NCI-H2107 (cell line): ENCODE measurements around the gene TENT5A.
"Not testable (repeated sequence)": the region's sequence is repeated elsewhere in the genome, so short reads cannot be mapped to it uniquely, and the experiment has no call there.

Experiments used
- DNase-seq: peaks from one replicate; lab custom pipeline; 2025; lab: John Stamatoyannopoulos, UW

Gene TENT5A

DNA sequence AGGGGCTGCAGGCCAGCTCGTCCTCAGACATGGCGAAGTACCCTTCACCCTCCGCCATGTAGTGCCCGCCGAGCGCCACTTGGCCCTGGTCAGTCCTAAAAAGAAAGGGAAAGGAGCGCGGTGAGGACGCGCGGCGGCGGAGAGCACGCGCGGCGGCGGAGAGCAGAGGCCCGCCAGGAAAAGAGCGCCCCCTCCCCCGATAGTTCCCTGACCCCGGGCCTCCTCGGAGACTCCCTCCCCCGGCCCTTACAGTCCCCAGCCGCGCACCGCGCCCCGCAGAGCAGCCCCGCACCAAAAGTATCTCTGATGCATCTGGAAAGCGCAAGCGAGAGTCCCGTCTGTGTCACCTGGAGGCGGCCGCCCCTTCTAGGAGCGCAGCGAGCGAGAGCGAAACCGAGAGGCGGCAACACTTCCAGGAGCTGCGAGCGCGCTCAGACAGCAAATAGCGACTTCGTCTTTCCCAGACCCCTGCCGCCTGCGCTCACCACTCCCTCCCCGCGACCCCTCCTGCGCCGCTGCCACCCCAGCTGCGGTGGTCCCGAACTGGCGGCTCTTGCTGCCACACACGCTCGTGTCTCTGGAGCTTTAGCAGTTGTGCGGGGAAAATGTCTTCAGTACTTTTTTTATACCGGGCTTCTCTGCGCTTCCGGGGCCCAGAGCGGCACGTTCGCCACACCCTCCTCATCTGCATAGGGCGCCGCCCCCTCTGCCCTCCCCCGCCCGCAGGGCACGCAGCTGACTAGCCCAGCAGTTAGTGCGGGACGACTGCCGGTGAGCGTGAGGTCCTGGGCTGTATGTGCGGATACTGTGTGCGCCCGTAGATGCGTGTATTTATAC, at the start of gene TENT5A:
TENT5A (minus strand) TSS at position 598 of the 837 bp plus-strand sequence; CDS start at position 58, 540 bp downstream.
- peak; percentile 9 for DNase-seq

DNA sequence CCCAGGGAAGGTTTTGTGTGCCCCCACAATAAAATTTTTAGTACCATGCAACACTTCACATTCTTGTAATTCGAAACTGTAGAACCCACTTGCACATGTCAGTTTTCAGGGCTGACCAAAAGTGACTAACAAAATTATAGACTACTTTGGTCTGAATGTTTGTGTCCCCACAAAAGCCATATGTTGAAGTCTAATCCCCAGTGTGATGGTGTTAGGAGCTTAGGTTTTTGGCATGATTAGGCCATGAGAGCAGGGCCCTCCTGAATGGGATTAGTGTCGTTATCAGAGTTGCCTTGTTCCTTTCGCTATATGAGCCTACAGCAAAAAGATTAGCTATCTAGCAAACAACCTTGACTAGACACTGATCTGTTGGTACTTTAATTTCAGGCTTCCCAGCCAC, 49.0 kb upstream of the TENT5A start:
- DNase-seq, result no peak

DNA sequence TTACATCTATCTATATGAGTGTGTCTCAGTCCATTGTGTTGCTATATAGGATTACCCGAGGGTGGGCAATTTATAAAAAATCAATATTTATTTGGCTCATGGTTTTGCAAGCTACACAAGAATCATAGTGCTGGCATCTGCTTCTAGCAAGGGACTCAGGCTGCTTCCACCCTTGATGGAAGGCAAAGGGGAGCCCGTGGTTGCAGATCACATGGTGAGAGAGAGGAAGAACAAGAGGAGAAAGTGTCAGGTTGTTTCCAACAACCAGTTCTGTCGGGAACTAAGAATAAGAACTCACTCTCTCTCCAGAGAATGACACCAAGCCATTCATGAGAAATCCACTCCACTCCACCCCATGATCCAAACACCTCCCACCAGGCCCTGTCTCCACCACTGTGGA, 48.2 kb upstream of the TENT5A start:
- no peak for DNase-seq

DNA sequence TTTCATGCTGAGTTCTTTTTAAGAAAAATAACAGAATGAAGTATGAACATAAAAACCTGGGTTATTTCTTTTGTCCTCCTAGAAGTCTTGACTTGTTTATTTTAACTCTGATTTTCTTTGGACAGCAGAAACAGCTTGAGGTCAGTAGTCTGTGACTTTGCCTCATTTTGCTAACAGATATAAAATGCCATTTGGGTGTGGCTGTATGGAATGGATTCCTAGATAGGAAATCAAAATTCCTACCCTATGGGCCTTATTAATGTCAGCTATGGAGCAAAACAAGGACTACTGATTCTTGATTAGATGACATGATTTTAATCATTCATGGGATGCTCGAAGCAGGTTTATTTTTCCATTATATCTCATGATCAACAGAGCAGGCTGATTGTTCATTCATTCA, 46.8 kb upstream of the TENT5A start:
- DNase-seq, result no peak

DNA sequence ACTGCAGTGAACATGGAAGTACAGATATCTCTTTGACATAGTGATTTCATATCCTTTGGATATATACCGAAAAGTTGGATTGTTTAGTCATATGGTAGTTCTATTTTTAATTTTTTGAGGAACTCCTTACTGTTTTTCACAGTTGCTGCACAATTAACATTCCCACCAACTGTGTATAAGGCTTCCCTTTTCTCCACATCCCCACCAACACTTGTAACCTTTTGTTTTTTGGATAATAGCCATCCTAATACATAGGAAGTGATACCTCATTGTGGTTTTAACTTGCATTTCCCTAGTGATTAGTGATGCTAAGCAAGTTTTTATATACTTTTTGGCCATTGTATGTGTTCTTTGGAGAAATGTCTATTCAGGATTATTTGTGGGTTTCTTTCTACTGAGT, 45.1 kb upstream of the TENT5A start:
- no peak for DNase-seq

DNA sequence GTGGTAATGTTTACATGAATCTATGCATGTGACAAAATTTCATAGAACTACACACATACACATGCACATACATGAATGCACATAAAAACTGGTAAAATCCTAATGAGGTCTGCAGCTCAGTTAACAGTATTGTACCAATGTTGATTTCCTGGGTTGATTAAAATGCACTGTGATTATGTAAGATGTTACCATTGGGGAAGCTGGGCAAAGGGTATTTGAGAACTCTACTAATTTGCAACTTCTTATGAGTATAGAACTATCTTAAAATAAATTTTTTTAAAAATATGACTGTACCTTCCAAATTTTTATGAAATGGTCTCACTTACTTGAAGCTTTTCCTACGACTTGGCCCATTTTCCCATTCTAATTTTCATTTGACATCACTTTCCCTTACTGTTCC, 43.4 kb upstream of the TENT5A start:
- no peak for DNase-seq

DNA sequence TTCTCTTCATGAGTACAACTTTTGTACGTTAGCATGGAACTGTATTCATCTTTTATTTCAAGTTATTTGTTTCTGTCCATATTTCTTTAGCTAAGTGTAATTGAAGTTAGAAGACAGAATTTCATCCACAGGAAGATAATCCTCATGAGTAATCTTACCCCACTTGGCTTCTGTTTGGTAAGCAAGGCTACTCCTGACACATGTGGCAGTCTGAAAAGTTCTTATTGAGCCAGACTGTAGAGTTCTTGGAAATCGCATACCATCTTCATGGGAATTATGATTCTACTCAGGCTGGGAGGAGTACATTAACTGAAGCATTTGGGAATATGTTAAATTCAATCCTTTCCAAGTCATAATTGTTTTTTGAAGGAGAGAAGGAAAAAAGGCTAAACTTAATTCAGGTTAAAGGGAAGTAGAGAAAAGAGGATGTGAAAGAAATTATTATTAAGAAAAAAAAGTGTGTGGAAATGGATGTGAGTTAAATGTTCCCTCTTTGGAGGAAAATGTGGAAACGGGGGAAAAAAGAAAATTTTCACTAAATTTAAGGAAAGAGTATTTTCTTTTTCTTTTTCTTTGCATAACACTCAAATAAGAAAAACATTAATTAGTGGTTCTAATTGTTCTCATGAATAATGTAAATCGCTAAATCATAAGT, 41.5 kb upstream of the TENT5A start:
- no peak for DNase-seq

DNA sequence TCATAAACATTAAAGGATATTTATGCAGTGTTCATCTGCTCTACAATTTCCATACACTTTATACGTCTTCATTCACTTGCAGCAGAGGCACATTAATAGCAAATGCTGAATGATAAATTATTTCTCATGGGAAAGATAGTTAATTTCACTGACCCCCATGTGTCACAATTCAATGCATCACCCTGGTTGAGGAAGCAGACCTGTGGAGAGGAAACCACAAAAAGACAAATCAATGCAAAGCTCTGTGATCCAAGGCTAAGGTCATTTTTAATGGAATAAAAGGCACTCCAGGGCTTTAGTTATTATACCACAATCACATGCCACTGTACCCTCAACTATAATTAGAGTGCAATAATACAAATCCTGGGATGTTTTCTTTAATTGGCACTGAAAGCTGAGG, 40.3 kb upstream of the TENT5A start:
- DNase-seq, result no peak

DNA sequence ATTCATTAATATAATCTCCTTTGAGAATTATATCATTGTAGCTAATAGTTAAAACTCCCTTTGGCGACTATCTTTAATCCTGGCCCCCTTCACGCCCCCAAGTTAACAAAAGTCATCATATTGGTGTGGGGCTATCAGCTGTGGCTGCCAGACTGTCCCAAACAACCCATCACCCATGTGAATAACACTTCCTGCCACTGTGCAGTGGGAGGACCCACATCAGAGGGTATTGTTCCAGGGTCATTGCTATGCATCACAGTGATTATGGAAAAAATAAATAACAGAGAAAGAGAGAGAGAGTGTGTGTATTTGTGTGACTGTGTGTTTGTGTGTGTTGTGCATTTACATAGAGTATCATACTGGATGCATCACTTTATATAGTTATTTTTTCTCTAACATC, 39.3 kb upstream of the TENT5A start:
- no peak for DNase-seq

DNA sequence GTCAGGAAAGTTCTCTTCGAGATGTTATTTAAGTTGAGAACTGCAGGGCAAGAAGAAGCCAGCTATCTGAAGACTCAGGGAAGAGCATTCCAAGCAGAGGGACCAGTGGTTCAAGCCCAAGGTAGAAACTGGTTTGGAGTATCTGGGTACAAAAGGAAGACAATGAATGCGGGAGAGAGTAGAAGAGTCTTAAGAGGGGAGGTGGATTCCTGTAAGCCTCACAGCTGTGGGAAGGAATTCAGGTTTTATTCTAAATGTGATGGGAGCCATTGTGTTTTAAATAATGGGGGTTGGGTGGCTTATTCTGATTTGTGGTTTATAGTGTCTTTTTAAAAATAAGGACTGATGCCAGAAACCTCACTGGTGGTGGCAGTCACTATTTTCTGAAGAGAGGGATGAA, 37.6 kb upstream of the TENT5A start:
- DNase-seq, result no peak

DNA sequence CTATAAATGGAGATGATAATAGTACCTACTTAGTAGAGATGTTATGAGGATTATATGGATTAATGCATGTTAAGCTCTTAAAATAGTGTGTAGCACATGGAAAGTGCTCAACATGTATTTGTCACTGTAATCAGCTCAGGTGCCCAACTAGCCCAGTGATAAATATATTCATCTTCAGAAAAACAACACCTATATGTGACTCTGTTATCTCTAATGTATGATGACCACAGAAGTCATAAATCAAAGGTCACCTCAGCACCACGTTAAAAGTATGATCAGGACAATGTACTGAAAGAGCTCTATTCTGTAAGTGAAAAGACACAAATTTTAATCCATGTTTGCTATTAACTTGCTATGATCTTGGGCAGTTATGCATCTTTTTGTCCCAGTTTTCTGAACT, 36.8 kb upstream of the TENT5A start:
- DNase-seq, result no peak

DNA sequence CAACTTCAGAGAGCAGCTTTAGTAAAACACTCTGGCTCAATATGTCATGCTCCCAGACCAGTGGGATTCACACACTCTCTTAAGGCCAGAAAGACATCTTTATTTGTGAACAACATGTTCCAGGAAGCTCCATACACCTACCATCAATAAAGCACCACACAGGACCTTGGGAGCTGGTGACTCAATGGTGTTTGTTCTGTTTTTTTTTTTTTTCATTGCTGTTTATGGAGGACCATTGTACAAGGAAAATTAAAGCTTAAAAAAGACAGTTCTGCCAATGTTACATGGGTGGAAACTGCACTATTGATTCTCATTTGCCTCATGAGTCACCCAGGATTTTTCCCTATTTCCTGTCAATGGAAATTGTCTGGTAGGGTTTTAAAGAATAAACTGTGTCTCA, 36.3 kb upstream of the TENT5A start:
- DNase-seq, result no peak

DNA sequence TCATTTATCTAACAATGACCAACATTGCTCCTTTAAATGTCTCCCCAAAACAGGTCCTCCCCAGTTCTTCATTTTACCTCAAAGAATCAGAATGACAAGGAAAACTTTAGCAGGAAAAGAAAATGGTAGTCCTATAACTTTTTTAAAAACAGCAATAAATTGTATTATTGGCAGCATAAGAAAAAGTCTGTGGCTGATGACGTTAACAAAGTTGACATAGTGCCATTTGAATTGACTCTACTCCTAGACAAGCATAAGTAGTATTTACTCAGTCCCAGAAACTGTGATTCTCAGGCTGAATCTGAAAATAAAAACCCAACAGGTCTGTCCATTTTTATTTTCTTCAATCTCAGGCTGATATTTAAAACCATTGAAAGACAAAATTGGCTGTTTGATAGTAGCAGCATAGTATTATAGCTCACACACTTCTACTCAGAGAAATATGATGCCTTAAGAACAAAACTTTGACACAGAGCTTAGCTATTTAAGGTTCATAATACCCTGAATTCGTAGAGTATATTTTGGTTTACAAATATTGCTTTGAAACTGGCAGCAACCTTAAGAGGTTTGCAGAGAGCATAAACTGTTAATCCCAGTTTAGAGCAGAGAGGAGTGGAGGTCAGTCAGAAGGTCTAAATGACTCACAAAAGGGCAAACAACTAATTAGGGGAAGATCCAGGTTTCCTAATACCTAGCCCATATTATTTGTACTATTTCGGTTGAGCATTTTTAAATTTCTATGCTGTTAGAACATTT, 35.0 kb upstream of the TENT5A start:
- DNase-seq, result no peak

DNA sequence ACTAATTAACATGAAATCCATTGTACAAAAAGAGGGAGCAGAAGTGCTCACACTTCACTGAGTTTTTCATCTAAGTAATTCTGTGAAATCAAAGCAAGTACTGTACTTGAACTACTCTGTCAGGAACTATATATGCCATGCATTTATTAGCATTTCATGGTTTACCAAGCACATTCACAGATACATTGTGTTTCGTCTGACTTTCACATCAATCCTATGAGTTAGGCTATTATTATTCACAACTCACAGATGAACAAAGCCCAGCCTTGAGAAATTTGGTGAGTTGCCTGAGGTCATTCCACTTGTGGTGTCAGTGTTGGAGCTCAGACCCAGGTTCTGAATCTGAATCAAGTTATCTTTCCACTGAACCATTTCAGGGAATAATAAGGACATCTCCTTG, 33.7 kb upstream of the TENT5A start:
- no peak for DNase-seq

DNA sequence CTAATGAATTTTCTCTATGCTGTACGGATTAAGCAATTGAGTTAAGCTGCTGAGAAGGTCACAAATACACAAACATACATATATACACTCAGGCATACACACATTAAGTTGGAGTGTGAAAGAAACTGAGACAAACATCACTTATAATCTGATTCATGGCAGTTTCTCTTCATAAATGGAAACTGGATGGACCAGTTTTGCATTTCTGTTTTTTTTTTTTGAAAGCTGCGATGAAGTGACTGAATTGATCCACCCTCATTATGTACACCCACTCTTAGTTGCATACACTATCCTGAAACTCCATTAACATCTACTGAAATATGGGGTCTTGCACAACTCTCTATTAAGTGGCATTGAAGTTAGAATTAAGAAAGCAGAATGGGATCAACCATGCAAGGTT, 32.9 kb upstream of the TENT5A start:
- no peak for DNase-seq

DNA sequence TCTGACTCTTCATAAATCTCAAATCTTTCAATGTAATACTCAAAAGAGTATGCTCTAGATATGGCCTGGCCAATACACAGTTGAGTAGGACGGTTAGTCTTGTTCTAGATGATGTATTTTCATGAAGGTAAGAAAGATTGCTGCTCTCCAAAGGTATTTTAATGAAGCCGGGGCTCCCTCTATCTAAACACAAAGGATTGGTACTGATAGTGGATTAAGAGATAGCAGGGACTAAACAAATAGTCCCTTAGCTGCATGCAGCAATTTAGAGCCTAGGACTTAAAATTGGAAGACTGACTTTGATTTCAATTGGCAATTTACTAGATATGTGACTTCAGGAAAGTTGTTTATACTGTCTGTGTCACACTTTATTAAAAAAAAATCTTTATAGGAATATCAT, 31.4 kb upstream of the TENT5A start:
- no peak for DNase-seq

DNA sequence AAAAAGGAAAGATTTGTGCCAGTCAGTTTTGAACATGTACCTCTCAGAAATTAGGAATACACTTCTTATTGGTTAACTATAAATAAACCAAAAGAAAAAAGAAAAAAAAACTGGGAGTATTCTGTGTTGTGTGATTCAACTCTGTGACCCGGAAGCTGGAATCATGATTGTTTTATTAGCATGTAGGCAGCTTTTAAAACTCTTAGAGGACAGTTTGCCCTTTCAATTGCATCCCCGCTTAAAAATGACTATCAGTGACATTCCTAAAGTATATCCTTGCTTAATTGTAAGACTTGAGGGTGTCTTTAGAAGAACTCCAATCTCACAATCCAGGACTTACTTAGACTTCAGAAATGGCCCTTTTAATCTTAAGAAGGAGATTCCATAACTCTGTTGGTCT, 29.1 kb upstream of the TENT5A start:
- no peak for DNase-seq

DNA sequence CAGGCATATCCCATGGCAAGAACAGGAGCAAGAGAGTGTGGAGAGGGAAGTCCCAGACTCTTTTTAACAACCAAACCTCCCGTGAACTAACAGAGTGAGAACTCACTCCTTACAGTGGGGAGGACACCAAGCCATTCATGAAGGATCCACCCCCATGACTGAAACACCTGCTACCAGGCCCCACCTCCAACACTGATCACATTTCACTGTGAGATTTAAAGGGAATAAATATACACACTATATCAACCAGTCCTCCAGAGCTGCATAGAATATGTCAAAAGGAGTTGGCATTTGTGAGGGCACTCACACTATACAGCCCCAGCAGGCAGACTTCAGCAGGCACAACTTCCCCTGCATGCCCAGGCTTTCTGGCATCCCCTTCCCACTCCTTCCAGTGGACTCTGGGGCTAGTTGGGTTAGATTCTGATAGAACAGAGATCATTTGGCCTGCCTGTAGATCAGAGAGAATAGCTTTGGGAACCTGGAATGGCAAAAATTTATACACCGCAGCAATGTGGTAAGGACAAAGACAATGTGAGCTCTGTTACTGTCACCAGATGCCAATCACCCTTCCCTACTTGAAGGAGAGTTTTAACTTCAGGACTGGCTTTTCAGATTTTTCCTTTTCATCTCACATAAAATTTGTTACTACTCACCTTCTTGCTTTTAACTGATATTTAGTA, 25.2 kb upstream of the TENT5A start:
- DNase-seq, result no peak

DNA sequence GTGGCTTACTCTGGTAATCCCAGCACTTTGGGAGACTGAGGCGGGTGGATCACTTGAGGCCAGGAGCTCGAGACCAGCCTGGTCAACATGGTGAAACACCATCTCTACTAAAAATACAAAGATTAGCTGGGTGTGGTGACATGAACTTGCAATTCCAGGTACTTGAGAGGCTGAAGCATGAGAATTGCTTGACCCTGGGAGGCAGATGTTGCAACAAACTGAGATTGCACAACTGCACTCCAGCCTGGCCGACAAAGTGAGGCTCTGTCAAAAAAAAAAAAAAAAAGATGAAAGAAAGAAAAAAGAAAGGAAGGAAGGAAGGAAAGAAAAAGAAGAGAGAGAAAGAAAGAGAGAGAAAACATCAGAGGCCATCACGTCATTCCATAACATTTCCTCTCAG, 23.7 kb upstream of the TENT5A start:
- not testable (repeated sequence) for DNase-seq

DNA sequence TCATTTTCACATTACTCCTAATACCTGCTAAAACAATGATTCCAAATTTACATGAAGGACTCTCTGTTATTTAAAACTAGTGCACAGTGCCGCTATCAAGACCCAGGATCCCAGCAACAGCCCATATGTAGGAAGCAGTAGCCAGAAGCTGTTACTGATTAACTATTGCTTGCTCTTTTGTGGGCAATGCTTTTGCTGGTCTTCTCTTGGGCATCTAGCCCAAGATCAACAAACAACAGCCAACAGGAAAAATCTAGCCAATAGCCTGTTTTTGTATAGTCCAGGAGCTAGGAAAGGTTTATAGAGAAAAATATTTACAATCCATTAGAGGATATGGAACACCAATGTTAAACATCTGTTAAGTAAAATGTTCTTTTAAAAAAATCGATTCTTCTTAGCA, 22.1 kb upstream of the TENT5A start:
- no peak for DNase-seq

DNA sequence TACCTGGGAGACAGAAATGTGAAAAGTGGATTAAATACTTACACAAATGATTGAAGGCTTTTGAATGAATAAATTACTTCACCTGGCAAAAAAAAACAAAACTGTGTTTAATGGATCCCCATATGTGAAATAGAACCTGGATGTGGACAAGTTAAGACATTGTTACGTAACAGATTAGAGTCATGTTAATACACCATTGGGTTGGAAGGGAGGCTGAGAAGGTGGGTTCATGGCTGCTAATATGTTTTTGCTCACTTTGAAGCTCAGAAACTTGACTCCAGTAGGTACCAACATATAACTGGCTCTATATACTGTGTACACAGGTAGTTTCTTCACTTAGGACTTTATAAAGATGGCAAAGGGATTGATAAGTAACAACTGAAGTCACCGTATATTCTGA, 21.4 kb upstream of the TENT5A start:
- no peak for DNase-seq

DNA sequence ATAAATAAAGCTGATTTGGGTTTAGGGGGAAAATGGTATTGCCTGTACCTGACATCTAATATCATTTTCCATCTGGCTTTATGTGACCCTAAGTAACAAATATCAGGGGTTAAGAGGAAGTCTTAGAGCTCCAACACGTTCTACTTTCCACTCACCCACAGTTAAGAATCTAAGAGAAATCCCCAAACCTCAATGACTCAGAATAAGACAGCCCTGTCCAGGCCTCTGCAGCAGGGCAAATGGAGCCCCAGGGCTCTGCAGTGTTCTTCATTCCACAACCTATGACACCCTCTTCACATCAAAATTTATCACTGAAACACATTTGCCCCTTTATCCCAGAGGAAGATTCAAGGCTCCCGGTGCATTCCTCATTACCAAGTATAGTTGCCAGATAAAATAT, 20.3 kb upstream of the TENT5A start:
- no peak for DNase-seq
